Uterus (tissue), 2 donors: ENCODE results near the gene GNG7.

Experiments used
- CTCF ChIP-seq, 4 experiments: fragments of 200-600 bp in 2 of 4; fragments of 450-650 bp in 2 of 4; sonication (generic) in 2 of 4; IDR thresholded peaks; one replicate each; pipeline ENCODE4 v1.5.1; 2016 to 2019; ENCODE audit warnings: antibody characterized with exemption in 4 of 4, mild to moderate bottlenecking in 2 of 4, moderate library complexity in 1 of 4
- POLR2A ChIP-seq, 2 donors: fragments of 450-650 bp; IDR thresholded peaks; one replicate each; pipeline ENCODE4 v1.6.1; 2016; ENCODE audit warnings: antibody characterized with exemption in 2 of 2, mild to moderate bottlenecking in 1 of 2, moderate library complexity in 1 of 2

- TF ChIP-seq CTCF (IDR thresholded peaks at IDR 0.05) (no peak), POLR2A (IDR thresholded peaks at IDR 0.05) (no peak)
Measured at GRCh38 chr19:2574971-2575630, 127.4 kb downstream of the GNG7 start.
